K562 (cell line): Measurements from ENCODE around the gene ERN1. TPM values are rescaled to one million over a fixed set of nuclear protein-coding genes. Genes with fewer than 3 reads are reported as not detected.
A peak's percentile ranks its signal among the peaks of the same experiment; 100 is the strongest.

Experiments
- ATF2 ChIP-seq: sonication (generic); formaldehyde crosslinking; IDR thresholded peaks from 2 replicates; pipeline ENCODE4 v1.8.1; 2022; ENCODE audit warnings: missing genetic modification reagents
- CAMTA2 ChIP-seq: fragments of 250-450 bp; sonication (Bioruptor Pico); conservative IDR thresholded peaks from 2 replicates; pipeline ENCODE4 v1.5.1; 2022
- E2F1 ChIP-seq: sonication (generic); formaldehyde crosslinking; IDR thresholded peaks from 2 replicates; pipeline ENCODE4 v1.8.1; 2023; ENCODE audit warnings: mild to moderate bottlenecking, missing genetic modification reagents, moderate library complexity
- E4F1 ChIP-seq: fragments of 250-450 bp; sonication (Bioruptor Pico); IDR thresholded peaks from 2 replicates; pipeline ENCODE4 v1.5.0; 2021; ENCODE audit warnings: mild to moderate bottlenecking, borderline replicate concordance
- EHMT2 ChIP-seq: fragments of 450-650 bp; IDR thresholded peaks from 2 replicates; pipeline ENCODE4 v1.6.1; 2018; ENCODE audit warnings: antibody characterized with exemption
- ETS1 ChIP-seq: conservative IDR thresholded peaks from 2 replicates; pipeline ENCODE4 v1.6.1; 2011; ENCODE audit warnings: low read depth, mild to moderate bottlenecking, low read length; ENCODE audit not compliant: control insufficient read depth
- HINFP ChIP-seq: fragments of 450-650 bp; conservative IDR thresholded peaks from 2 replicates; pipeline ENCODE4 v1.6.1; 2016; ENCODE audit warnings: missing genetic modification characterization, low read depth, mild to moderate bottlenecking, control low read depth, missing compliant biosample characterization
- MBD1 ChIP-seq: fragments of 250-450 bp; sonication (Bioruptor Pico); IDR thresholded peaks from 2 replicates; pipeline ENCODE4 v1.8.0; 2022; ENCODE audit warnings: inconsistent platforms
- NCOA2 ChIP-seq, 2 experiments: fragments of 450-650 bp; IDR thresholded peaks; 2 replicates each; pipeline ENCODE4 v1.6.1; 2018; ENCODE audit warnings: mild to moderate bottlenecking in 2 of 2, moderate library complexity in 1 of 2; ENCODE audit not compliant: partially characterized antibody in 2 of 2
- PHF20 ChIP-seq: fragments of 450-650 bp; IDR thresholded peaks from 2 replicates; pipeline ENCODE4 v1.6.1; 2018; ENCODE audit not compliant: partially characterized antibody
- POLR2G ChIP-seq: fragments of 200-400 bp; formaldehyde crosslinking; IDR thresholded peaks from 2 replicates; pipeline ENCODE4 v1.6.1; 2017; ENCODE audit warnings: low read depth, mild to moderate bottlenecking, antibody characterized with exemption, low read length, moderate library complexity
- SPI1 ChIP-seq: IDR thresholded peaks from 2 replicates; pipeline ENCODE4 v1.6.1; 2011; ENCODE audit warnings: low read depth, low read length, control low read depth, borderline replicate concordance
- ZC3H11A ChIP-seq: IDR thresholded peaks from 2 replicates; pipeline ENCODE4 v1.6.1; 2012; ENCODE audit warnings: low read depth, low read length, improper control_type of control experiment
- ZEB2 ChIP-seq: fragments of 450-650 bp; IDR thresholded peaks from 2 replicates; pipeline ENCODE4 v1.6.1; 2016
- ZNF253 ChIP-seq: fragments of 250-450 bp; sonication (Bioruptor Pico); conservative IDR thresholded peaks from 2 replicates; pipeline ENCODE4 v1.6.1; 2021; ENCODE audit warnings: mild to moderate bottlenecking
- ZNF263 ChIP-seq: sonication (generic); formaldehyde crosslinking; IDR thresholded peaks from 2 replicates; pipeline ENCODE4 v1.8.0; 2022; ENCODE audit warnings: mild to moderate bottlenecking, missing genetic modification reagents, borderline replicate concordance
- ZNF445 ChIP-seq: fragments of 250-450 bp; sonication (Bioruptor Pico); IDR thresholded peaks from 2 replicates; pipeline ENCODE4 v1.4.0; 2020; ENCODE audit warnings: low read depth, mild to moderate bottlenecking, moderate library complexity
- polyA plus RNA-seq, 8 experiments: library from polyadenylated mRNA; depleted of rRNA in 4 of 8; stranded (reverse) in 5 of 8; unstranded in 3 of 8; fragments of >200 nt; fragmentation: Nextera tagmentation in 2 of 8; fragmentation: Illumina TruSeq in 1 of 8; extraction: Ambion mirVana in 2 of 8; extraction: Trizol in 1 of 8; gene quantifications; 2 replicates each; pipeline versions ENCODE4 v1.2.1 to v1.2.3, GENCODE V29; 2011 to 2014; ENCODE audit warnings: inconsistent platforms in 1 of 8, missing spikeins in 1 of 8
- total RNA-seq, 7 experiments: library from RNA; depleted of rRNA in 6 of 7; stranded (reverse); fragments of >200 nt in 6 of 7; fragmentation: Illumina TruSeq in 2 of 7; extraction: Trizol in 2 of 7; gene quantifications; 2 replicates each; pipeline versions ENCODE4 v1.2.1 to v1.2.3, GENCODE V29; 2011 to 2021; ENCODE audit warnings: low replicate concordance in 1 of 7
- TF ChIP-seq, protein P1 (sequence below): sonication (generic); IDR thresholded peaks from 2 replicates; pipeline ENCODE4 v1.6.1; 2016

ERN1 gene
- total and polyA plus RNA-seq, 9 of the 15 experiments (the other 6 are each of a cell fraction or from before 2014, with no cell fraction given): 2.1 to 22.5 (median 7.3) TPM

DNA sequence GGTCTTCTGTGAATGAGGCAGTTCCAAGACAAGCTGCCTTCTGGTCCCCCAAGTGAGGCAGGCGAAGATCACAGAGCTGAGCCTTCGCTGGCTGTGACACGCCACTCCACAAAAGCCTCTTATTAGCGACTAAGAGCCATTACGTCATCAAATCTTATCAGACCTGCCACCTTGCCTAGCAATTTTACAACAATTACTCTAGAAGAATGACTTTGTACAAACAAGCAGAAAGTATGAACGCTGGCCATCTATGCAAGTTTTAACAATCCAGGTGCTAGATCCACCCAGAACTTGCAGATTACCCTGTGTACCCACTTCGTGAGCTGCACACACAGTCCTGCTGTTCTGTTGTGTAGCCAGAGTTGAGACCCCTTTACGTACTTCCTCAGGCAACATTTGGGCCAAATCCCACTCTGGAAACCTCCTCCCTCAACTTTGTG, 105.7 kb downstream of the ERN1 start (continued):
- TF ChIP-seq MBD1 (CRISPR knock-in tag) (no peak), ZEB2 (peak; percentile 80), NCOA2 (IDR thresholded peaks at IDR 0.05; ENCODE audit: partially characterized antibody in 2 of 2) (no peak), ZNF445 (CRISPR knock-in tag) (no peak), E4F1 (no peak), ZNF263 (CRISPR knock-in tag) (peak; percentile 57; the same call in 1 of the 2 replicates), HINFP (tag) (no peak), ZNF253 (CRISPR knock-in tag) (no peak), POLR2G (no peak), E2F1 (CRISPR knock-in tag) (0 out of 2 replicates have a peak, but pooled peaks have one; percentile 44), ATF2 (CRISPR knock-in tag) (0 out of 2 replicates have a peak, but pooled peaks have one; percentile 52), ETS1 (no peak), EHMT2 (peak; percentile 81), CAMTA2 (CRISPR knock-in tag) (no peak), ZC3H11A (no peak), SPI1 (no peak), PHF20 (peak; percentile 9)
- TF ChIP-seq, protein P1, sequence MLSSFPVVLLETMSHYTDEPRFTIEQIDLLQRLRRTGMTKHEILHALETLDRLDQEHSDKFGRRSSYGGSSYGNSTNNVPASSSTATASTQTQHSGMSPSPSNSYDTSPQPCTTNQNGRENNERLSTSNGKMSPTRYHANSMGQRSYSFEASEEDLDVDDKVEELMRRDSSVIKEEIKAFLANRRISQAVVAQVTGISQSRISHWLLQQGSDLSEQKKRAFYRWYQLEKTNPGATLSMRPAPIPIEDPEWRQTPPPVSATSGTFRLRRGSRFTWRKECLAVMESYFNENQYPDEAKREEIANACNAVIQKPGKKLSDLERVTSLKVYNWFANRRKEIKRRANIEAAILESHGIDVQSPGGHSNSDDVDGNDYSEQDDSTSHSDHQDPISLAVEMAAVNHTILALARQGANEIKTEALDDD: no peak
